T-cell (primary cell): ENCODE results near the gene ASB2. TPM values are rescaled to one million over a fixed set of nuclear protein-coding genes. Genes with fewer than 3 reads are reported as not detected.

ENCODE experiments used
- ATAC-seq, 4 experiments: fragments of 200-7000 bp in 3 of 4; fragments of 150-1000 bp in 1 of 4; cut with Tn5 transposase; replicated peaks in 1 of 4; 1 replicate in 3 of 4; 2 replicates in 1 of 4; pipeline ENCODE4 v1.10.0; 2021; ENCODE audit warnings: moderate library complexity in 3 of 4, mild to moderate bottlenecking in 2 of 4, moderate number of reproducible peaks in 1 of 4
- CTCF ChIA-PET, 2 donors: fragments of 300-600 bp; sonication (Branson Sonifier 250); formaldehyde crosslinking; loops; one replicate each; lab custom pipeline; 2022; ENCODE audit warnings: antibody characterized with exemption in 2 of 2; lab: Charles Lee
- POLR2A ChIA-PET, 2 donors: fragments of 300-600 bp; sonication (Branson Sonifier 250); formaldehyde crosslinking; loops; one replicate each; lab custom pipeline; 2022; ENCODE audit warnings: antibody characterized with exemption in 2 of 2; lab: Charles Lee
- DNase-seq, 35 experiments: peaks; one replicate each; pipeline versions ENCODE4 v3.0.0 to v3.0.0-alpha.2; 2013 to 2023
- H3K27ac ChIP-seq: one replicate; pipeline ENCODE4 v1.5.1; 2013; ENCODE audit warnings: low read length
- H3K27me3 ChIP-seq, 2 experiments: replicated peaks in 1 of 2; 1 replicate in 1 of 2; 2 replicates in 1 of 2; pipeline versions ENCODE4 v1.6.1 to v1.7.0; 2013; ENCODE audit warnings: low read length in 1 of 2, mixed read lengths in 1 of 2; ENCODE audit not compliant: control insufficient read depth in 2 of 2, insufficient read depth in 2 of 2; ENCODE audit errors: extremely low read depth in 1 of 2
- H3K36me3 ChIP-seq, 2 donors: 1 replicate in 1 of 2; 2 replicates in 1 of 2; pipeline versions ENCODE4 v1.6.1 to v1.7.0; 2013; ENCODE audit warnings: low read length in 1 of 2; ENCODE audit not compliant: control insufficient read depth in 2 of 2, insufficient read depth in 1 of 2; ENCODE audit errors: extremely low read depth in 1 of 2
- H3K4me1 ChIP-seq, 2 experiments: 1 replicate in 1 of 2; 2 replicates in 1 of 2; pipeline versions ENCODE4 v1.6.1 to v1.7.0; 2013; ENCODE audit warnings: low read length in 2 of 2, mixed read lengths in 1 of 2; ENCODE audit not compliant: insufficient read depth in 2 of 2, control insufficient read depth in 1 of 2; ENCODE audit errors: extremely low read depth in 1 of 2
- H3K4me3 ChIP-seq, 2 donors: 1 replicate in 1 of 2; 2 replicates in 1 of 2; pipeline versions ENCODE4 v1.5.1 to v1.7.0; 2013; ENCODE audit warnings: mild to moderate bottlenecking in 2 of 2, low read length in 1 of 2, moderate library complexity in 1 of 2; ENCODE audit not compliant: control insufficient read depth in 1 of 2; ENCODE audit errors: extremely low read depth in 1 of 2
- H3K9me3 ChIP-seq: 2 replicates; pipeline ENCODE4 v1.7.0; 2013
- H3K27ac Mint-ChIP-seq, 2 donors: one replicate each; pipeline ENCODE4 v1.8.0; 2020 to 2021; ENCODE audit warnings: mild to moderate bottlenecking in 2 of 2, mixed read lengths in 2 of 2
- H3K27me3 Mint-ChIP-seq, 2 donors: one replicate each; pipeline ENCODE4 v1.8.0; 2021 to 2022; ENCODE audit warnings: mixed read lengths in 2 of 2
- H3K36me3 Mint-ChIP-seq: one replicate; pipeline ENCODE4 v1.8.0; 2021; ENCODE audit warnings: mixed read lengths
- H3K4me1 Mint-ChIP-seq, 3 donors: one replicate each; pipeline ENCODE4 v1.8.0; 2020 to 2022; ENCODE audit warnings: mixed read lengths in 3 of 3, mild to moderate bottlenecking in 1 of 3
- H3K4me3 Mint-ChIP-seq, 3 donors: one replicate each; pipeline ENCODE4 v1.8.0; 2020 to 2022; ENCODE audit warnings: mild to moderate bottlenecking in 3 of 3, mixed read lengths in 3 of 3, moderate library complexity in 3 of 3
- H3K9me3 Mint-ChIP-seq, 3 donors: one replicate each; pipeline ENCODE4 v1.8.0; 2020 to 2022; ENCODE audit warnings: mixed read lengths in 3 of 3
- WGBS: methylation state at CpG from one replicate; pipeline ENCODE4 v1.1.5; 2013; ENCODE audit warnings: missing lambda C conversion rate; ENCODE audit not compliant: insufficient coverage; 5-methylcytosine and 5-hydroxymethylcytosine counted together
- total RNA-seq, 35 experiments: library from RNA in 6 of 35; stranded (reverse) in 6 of 35; fragments of 120-200 nt in 1 of 35; gene quantifications; one replicate each; pipeline versions ENCODE4 v1.2.1 to v1.2.4 and lab custom pipeline; 2013 to 2026

The ASB2 gene
- total RNA-seq, 5 donors from 2014 or later (not counting 1 experiment from before 2014, with no cell fraction given) = 2.7 to 5.4 (median 3.3) TPM

DNA sequence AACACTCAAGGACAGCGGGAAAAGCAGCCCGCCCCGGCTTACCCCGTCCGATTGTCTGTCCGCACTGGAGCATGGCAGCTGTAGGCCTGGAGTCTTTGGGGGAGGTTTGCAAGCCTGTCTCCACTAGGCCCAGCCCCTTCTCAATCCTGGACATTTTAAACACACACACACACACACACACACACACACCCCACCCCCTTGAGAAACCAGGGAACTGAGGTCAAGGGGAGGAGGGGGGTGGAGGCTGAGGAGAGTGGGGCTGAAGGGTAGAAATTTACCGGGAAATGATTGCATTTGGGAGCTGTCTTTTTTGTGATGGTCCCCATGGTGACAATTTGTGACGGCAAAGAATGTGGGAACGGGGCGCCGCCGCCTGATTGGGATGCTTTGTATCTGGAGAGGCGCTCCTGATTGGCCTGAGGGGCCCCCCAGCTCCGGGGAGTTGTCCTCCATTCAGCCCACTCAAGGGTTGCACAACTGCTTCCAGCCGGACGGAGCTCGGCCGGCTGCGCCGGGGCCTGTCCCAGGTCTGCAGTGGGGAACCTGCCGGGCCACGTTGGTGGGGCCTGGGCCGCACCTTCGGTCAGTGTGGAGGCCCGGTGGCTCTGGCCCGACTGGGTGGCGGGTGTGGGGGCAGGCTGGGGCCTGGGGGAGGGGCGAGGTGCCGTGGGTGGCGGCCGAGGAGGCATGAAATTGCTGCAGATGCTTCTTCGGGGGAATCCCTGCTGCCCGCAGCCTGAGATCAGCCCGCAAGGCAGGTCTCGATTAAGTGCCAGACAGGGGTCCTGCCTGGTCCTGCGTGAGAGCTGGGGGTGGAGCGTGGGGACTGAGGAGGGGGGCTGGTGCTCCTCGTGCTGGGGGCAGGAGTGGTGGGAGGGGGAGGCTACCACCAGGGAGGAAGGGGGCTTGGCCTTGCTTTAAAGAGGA lies 49.2 kb downstream of the ASB2 start, which contains the start of gene FAM181A:
FAM181A (plus strand) TSS at position 472 of the 927 bp plus-strand sequence. CDS start 942 bp downstream, outside the sequence.
- Mint-ChIP-seq H3K27me3 (no peaks in the 10 kb centered on the region), H3K4me1 (no peaks in the 10 kb centered on the region), H3K36me3 (no peaks in the 10 kb centered on the region), H3K27ac (no peak within 1 kb of the TSS), H3K9me3 (no peaks in the 10 kb centered on the region), H3K4me3 (no peak within 1 kb of the TSS)
- Histone ChIP-seq H3K36me3 (no peaks in the 10 kb centered on the region), H3K4me3 (no peak within 1 kb of the TSS), H3K27me3 (no peaks in the 10 kb centered on the region), H3K27ac (no peak within 1 kb of the TSS), H3K9me3 (no peaks in the 10 kb centered on the region), H3K4me1 (no peaks in the 10 kb centered on the region)
- 79% methylated on average over 22 of the region's 38 CpGs for WGBS
- ChIA-PET CTCF (no interaction called here), POLR2A (no interaction called here)
- no peak for ATAC-seq
- DNase-seq = no peak

DNA sequence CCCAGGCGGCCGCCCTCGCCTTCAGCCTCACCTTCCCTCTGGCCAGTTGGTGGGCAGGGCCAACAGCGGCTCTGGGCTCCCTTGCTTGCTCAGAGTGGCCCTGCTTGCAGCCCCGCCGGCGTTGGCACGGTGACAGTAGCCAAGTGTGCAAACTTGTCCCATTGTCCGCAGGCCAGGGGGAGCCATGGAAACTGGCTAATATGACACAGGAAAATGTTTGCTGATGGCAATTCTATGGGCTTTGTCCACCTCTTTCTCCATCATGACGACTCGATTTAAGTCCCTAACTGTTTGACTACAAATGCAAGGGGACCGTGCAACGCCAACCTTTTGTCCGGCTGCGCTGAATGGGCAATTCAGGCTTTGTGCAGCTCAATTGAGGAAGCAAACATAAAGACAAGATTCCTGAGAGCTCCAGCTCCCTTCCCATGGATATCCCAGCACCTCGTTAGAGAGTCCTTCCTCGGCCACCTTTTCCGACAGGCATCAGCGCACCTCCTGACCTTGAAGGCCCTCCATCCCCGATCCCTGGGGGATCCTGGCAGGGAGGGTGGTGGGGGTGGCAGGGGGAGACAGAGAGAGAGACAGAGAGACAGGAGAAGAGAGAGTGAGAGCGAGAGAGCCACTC lies 50.0 kb downstream of the ASB2 start:
- peaks cover 0 to 3% of the 10 kb centered on the region in 2 experiments for H3K27me3 ChIP-seq
- Mint-ChIP-seq H3K9me3 (no peaks in the 10 kb centered on the region), H3K4me3 (no peak overlapping the region), H3K27ac (no peak overlapping the region), H3K4me1 (no peaks in the 10 kb centered on the region), H3K27me3 (no peaks in the 10 kb centered on the region), H3K36me3 (no peaks in the 10 kb centered on the region)
- H3K4me1 ChIP-seq = no peaks in the 10 kb centered on the region
- WGBS = 89% methylated on average over 17 of the region's 21 CpGs
- ATAC-seq (no peak), DNase-seq (no peak)
- no peak overlapping the region for H3K4me3 ChIP-seq
- H3K27ac ChIP-seq = no peak overlapping the region
- H3K36me3 ChIP-seq = no peaks in the 10 kb centered on the region
- CTCF ChIA-PET = no interaction called here
- POLR2A ChIA-PET = no interaction called here
- H3K9me3 ChIP-seq = no peaks in the 10 kb centered on the region

DNA sequence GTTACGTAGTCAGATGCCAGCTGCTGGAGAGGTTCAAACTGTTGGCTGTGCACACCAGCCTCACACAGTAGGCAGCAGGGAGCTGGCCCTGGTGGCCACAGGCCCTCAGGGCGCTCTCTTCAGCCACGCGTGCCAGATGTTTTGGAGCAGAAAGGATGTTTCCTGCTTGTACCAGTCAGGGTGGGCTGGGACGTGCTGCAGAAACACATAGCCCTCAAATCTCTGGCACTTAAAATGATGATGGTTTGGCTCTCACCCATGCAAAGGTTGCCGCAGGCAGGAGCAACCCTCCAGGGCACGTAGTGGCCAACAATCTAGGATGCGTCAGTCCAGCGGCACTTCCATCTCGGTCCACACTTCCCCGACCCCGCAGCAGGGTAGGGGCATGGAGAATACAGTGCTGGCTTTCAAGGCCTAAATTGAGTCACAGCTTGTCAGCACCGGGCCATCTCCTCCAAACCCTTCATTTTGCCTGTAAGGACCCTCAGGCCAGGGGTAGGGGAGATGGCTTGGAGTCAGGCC lies 50.9 kb downstream of the ASB2 start:
- H3K9me3 Mint-ChIP-seq = no peaks in the 10 kb centered on the region
- CTCF ChIA-PET = no interaction called here

DNA sequence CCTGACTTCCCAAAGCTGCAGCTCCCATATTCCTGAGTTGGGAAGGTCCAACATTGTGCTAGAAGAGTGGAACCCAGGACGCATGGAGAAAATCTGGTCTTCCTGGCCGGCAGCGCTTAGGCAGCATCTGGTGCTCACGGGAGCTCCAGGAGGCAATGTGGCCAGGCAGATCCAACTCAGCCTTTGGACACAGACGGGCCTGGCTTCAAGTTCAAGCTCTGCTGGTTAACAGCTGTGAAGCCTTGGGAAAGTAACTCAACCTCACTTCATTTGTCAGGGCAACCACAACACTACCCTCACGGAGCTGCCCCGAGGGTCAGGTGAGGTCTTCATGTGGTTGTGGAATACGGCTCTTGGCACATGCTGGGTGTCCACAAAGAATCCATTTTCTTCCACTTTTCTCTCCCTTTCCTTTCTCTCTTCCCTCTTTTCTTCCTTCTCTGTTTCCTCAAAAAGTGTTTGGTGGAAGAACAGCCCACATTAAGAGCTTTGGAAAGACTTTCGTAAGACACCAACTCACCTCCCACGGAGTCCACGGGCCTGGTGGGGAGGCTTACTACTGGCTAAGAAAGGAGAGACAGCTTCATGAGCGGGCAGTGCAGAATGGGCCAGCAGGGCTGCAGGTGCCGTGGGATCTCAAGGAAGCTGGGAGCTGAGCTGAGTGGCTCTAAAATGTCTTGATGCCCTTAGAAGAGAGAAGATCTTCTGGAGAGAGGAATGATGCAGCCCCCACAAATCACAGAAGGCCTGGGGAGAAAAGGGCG lies 51.6 kb downstream of the ASB2 start:
- Mint-ChIP-seq H3K27ac (no peak overlapping the region), H3K9me3 (peaks cover under 1 to 1% (median under 1%) of the 10 kb centered on the region in 3 donors), H3K4me1 (no peaks in the 10 kb centered on the region), H3K4me3 (no peak overlapping the region), H3K27me3 (no peaks in the 10 kb centered on the region), H3K36me3 (no peaks in the 10 kb centered on the region)
- no peaks in the 10 kb centered on the region for H3K36me3 ChIP-seq
- DNase-seq (no peak), ATAC-seq (no peak)
- ChIA-PET CTCF (no interaction called here), POLR2A (no interaction called here)
- no peak overlapping the region for H3K27ac ChIP-seq
- H3K4me3 ChIP-seq = no peak overlapping the region
- H3K9me3 ChIP-seq = no peaks in the 10 kb centered on the region
- H3K27me3 ChIP-seq = peaks cover 0 to 7% of the 10 kb centered on the region in 2 experiments
- no peaks in the 10 kb centered on the region for H3K4me1 ChIP-seq
- WGBS = 81% methylated on average over 6 of the region's 14 CpGs

More for the DNA sequence above, 50.9 kb downstream of the ASB2 start:
- no peaks in the 10 kb centered on the region for H3K27me3 Mint-ChIP-seq
- no peak for DNase-seq
- no peak for ATAC-seq
- POLR2A ChIA-PET = no interaction called here
- no peak overlapping the region for H3K4me3 ChIP-seq
- H3K36me3 ChIP-seq = no peaks in the 10 kb centered on the region
- 84% methylated on average over 11 of the region's 13 CpGs for WGBS
- H3K4me3 Mint-ChIP-seq = no peak overlapping the region
- H3K36me3 Mint-ChIP-seq = no peaks in the 10 kb centered on the region
- no peaks in the 10 kb centered on the region for H3K4me1 ChIP-seq
- H3K27me3 ChIP-seq = peaks cover 0 to 7% of the 10 kb centered on the region in 2 experiments
- H3K27ac ChIP-seq = no peak overlapping the region
- H3K9me3 ChIP-seq = no peaks in the 10 kb centered on the region
- no peaks in the 10 kb centered on the region for H3K4me1 Mint-ChIP-seq
- H3K27ac Mint-ChIP-seq = no peak overlapping the region

DNA sequence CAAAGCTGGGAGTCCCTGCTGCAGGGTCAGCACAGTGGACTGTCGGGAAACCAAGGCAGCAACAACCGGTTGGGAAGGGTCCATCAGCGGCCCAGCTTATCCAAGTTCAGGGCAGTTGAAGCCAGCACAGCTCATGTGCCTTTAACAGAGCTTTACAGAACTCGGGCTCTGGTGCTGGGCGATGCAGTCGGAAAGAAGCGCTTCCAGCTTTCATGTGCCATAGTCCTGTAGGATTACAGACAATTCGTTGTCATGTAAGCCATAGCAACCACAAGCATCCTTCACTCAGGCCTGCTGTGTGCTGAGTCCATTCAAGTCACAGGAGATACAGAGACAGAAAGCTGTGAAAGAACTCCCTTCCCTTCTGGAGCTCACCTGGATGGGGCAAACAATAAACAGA lies 52.7 kb downstream of the ASB2 start:
- WGBS = 84% methylated on average over 8 of the region's 8 CpGs
- Histone ChIP-seq H3K27me3 (peaks cover 0 to 7% of the 10 kb centered on the region in 2 experiments), H3K27ac (no peak overlapping the region), H3K4me3 (no peak overlapping the region), H3K4me1 (no peaks in the 10 kb centered on the region), H3K36me3 (no peaks in the 10 kb centered on the region), H3K9me3 (no peaks in the 10 kb centered on the region)
- no peak for ATAC-seq
- peaks cover 4 to 5% (median 4%) of the 10 kb centered on the region in 3 donors for H3K9me3 Mint-ChIP-seq
- ChIA-PET POLR2A (no interaction called here), CTCF (no interaction called here)
- no peaks in the 10 kb centered on the region for H3K36me3 Mint-ChIP-seq
- no peak overlapping the region for H3K4me3 Mint-ChIP-seq
- no peak for DNase-seq
- no peaks in the 10 kb centered on the region for H3K4me1 Mint-ChIP-seq
- no peak overlapping the region for H3K27ac Mint-ChIP-seq
- H3K27me3 Mint-ChIP-seq = no peaks in the 10 kb centered on the region
